Erythroblast (primary cell): ENCODE results near the gene FBXL22.

Source experiments
- GATA1 ChIP-seq: IDR thresholded peaks from 2 replicates; pipeline ENCODE4 v1.6.1; 2011; ENCODE audit warnings: low read depth, mild to moderate bottlenecking, control low read depth, low read length, moderate library complexity
- POLR2A ChIP-seq: IDR thresholded peaks from 2 replicates; pipeline ENCODE4 v1.6.1; 2011; ENCODE audit warnings: mild to moderate bottlenecking, low read length

DNA sequence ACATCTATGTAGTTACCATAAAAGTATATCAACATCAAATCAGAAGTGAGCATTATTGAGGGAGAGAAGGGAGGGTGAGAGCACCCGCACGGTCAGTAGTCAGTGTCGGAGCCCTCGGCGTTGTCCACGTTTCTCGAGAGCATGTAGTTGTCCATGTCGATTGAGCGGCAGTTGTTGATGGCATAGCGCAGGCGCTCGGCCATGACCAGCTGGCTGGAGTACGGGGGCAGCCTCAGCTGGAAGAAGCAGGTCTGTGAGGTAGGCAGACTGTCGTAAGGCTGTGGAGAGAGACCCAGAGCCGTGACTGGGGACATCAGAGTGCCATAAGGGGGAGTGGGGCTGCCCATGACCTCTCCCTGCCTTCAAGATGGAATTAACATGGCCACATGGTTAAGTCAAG lies 11.8 kb downstream of the FBXL22 start:
- no peak for TF ChIP-seq POLR2A
- TF ChIP-seq GATA1, result no peak
